Ovary (tissue), 3 donors: ENCODE data around the gene TRAF3.

Experiments used
- EP300 ChIP-seq: sonication (generic); formaldehyde crosslinking; IDR thresholded peaks from one replicate; pipeline ENCODE4 v1.6.1; 2017; ENCODE audit warnings: antibody characterized with exemption
- POLR2A ChIP-seq: fragments of 450-650 bp; IDR thresholded peaks from one replicate; pipeline ENCODE4 v1.6.1; 2017; ENCODE audit warnings: antibody characterized with exemption, mild to moderate bottlenecking, moderate library complexity
- TF ChIP-seq, protein P1 (sequence below), 3 donors: fragments of 450-650 bp in 2 of 3; fragments of 200-600 bp in 1 of 3; IDR thresholded peaks; one replicate each; pipeline versions ENCODE4 v1.5.1 to v1.8.0; 2016 to 2022; ENCODE audit warnings: antibody characterized with exemption in 3 of 3, mild to moderate bottlenecking in 1 of 3
- donor health status: DM: no; HTN: no; CAD: no.

DNA sequence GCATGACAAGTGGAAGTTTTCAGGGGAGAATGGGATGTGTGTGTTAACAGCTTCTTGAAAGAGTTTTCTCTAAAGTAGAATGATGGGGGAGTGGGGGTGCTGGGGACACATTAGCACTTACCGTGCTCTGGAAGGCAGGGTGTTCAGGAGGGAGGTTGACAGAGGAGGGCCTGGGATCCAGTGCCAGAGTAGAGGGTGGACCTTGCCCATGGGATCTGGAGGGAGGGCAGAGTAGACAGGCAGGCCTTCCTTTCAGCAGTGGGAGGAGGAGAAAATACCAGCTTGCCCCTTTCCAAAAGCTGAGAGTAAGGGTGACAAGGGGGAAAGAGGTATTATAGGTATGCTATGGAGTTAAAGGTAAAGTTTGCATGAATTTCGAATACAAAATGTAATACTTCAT is 40.1 kb downstream of the TRAF3 start:
- TF ChIP-seq, protein P1, sequence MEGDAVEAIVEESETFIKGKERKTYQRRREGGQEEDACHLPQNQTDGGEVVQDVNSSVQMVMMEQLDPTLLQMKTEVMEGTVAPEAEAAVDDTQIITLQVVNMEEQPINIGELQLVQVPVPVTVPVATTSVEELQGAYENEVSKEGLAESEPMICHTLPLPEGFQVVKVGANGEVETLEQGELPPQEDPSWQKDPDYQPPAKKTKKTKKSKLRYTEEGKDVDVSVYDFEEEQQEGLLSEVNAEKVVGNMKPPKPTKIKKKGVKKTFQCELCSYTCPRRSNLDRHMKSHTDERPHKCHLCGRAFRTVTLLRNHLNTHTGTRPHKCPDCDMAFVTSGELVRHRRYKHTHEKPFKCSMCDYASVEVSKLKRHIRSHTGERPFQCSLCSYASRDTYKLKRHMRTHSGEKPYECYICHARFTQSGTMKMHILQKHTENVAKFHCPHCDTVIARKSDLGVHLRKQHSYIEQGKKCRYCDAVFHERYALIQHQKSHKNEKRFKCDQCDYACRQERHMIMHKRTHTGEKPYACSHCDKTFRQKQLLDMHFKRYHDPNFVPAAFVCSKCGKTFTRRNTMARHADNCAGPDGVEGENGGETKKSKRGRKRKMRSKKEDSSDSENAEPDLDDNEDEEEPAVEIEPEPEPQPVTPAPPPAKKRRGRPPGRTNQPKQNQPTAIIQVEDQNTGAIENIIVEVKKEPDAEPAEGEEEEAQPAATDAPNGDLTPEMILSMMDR (IDR thresholded peaks at IDR 0.05), result no peak
- TF ChIP-seq POLR2A, result no peak
- no peak for TF ChIP-seq EP300
